ENCODE measurements around the gene ANXA6.

Gene ANXA6

GRCh38 chr5:151168602-151169344 lies 11.2 kb upstream of the ANXA6 start:
- Histone ChIP-seq H3K27me3 (ENCODE audit: control insufficient read depth in 5 of 5, insufficient read depth in 4 of 5, low read length in 5 of 5) (no peaks in the 10 kb centered on the region), H3K9me3 (ENCODE audit: control insufficient read depth in 5 of 5, low read length in 5 of 5) (no peaks in the 10 kb centered on the region), H3K27ac (ENCODE audit: low read depth, low read length) (no peak overlapping the region), H3K4me3 (ENCODE audit: low read depth in 1 of 5, low read length in 5 of 5) (no peak overlapping the region), H3K4me1 (ENCODE audit: control insufficient read depth in 5 of 5, insufficient read depth in 5 of 5, low read length in 5 of 5) (peaks cover 5 to 10% (median 7%) of the 10 kb centered on the region in 5 donors), H3K36me3 (ENCODE audit: control insufficient read depth in 5 of 5, insufficient read depth in 5 of 5, low read length in 5 of 5) (no peaks in the 10 kb centered on the region), H3K9ac (ENCODE audit: low read length in 5 of 5) (no peak overlapping the region)

GRCh38 chr5:151167022-151167421 lies 9.4 kb upstream of the ANXA6 start:
- no peak overlapping the region for H3K4me3 ChIP-seq (ENCODE audit: low read depth in 1 of 5, low read length in 5 of 5)
- peaks cover 5 to 19% (median 17%) of the 10 kb centered on the region in 5 donors for H3K4me1 ChIP-seq (ENCODE audit: control insufficient read depth in 5 of 5, insufficient read depth in 5 of 5, low read length in 5 of 5)
- no peak overlapping the region for H3K27ac ChIP-seq (ENCODE audit: low read depth, low read length)
- H3K9me3 ChIP-seq (ENCODE audit: control insufficient read depth in 5 of 5, low read length in 5 of 5), result no peaks in the 10 kb centered on the region
- no peak overlapping the region for H3K9ac ChIP-seq (ENCODE audit: low read length in 5 of 5)
- H3K27me3 ChIP-seq (ENCODE audit: control insufficient read depth in 5 of 5, insufficient read depth in 4 of 5, low read length in 5 of 5), result no peaks in the 10 kb centered on the region
- H3K36me3 ChIP-seq (ENCODE audit: control insufficient read depth in 5 of 5, insufficient read depth in 5 of 5, low read length in 5 of 5), result no peaks in the 10 kb centered on the region

GRCh38 chr5:151164687-151165392 lies 7.3 kb upstream of the ANXA6 start:
- H3K9me3 ChIP-seq (ENCODE audit: control insufficient read depth in 5 of 5, low read length in 5 of 5), result no peaks in the 10 kb centered on the region
- peak overlapping the region in 1 of 5 donors; percentile 43 for H3K9ac ChIP-seq (ENCODE audit: low read length in 5 of 5)
- H3K4me3 ChIP-seq (ENCODE audit: low read depth in 1 of 5, low read length in 5 of 5), result no peak overlapping the region
- no peaks in the 10 kb centered on the region for H3K36me3 ChIP-seq (ENCODE audit: control insufficient read depth in 5 of 5, insufficient read depth in 5 of 5, low read length in 5 of 5)
- no peak overlapping the region for H3K27ac ChIP-seq (ENCODE audit: low read depth, low read length)
- H3K4me1 ChIP-seq (ENCODE audit: control insufficient read depth in 5 of 5, insufficient read depth in 5 of 5, low read length in 5 of 5), result peaks cover 5 to 20% (median 17%) of the 10 kb centered on the region in 5 donors
- H3K27me3 ChIP-seq (ENCODE audit: control insufficient read depth in 5 of 5, insufficient read depth in 4 of 5, low read length in 5 of 5), result no peaks in the 10 kb centered on the region

- Histone ChIP-seq H3K36me3 (ENCODE audit: control insufficient read depth in 5 of 5, insufficient read depth in 5 of 5, low read length in 5 of 5) (no peaks in the 10 kb centered on the region), H3K27me3 (ENCODE audit: control insufficient read depth in 5 of 5, insufficient read depth in 4 of 5, low read length in 5 of 5) (no peaks in the 10 kb centered on the region), H3K9me3 (ENCODE audit: control insufficient read depth in 5 of 5, low read length in 5 of 5) (no peaks in the 10 kb centered on the region), H3K9ac (ENCODE audit: low read length in 5 of 5) (peak overlapping the region in 2 of 5 donors; percentile 3 to 57), H3K4me3 (ENCODE audit: low read depth in 1 of 5, low read length in 5 of 5) (no peak overlapping the region), H3K4me1 (ENCODE audit: control insufficient read depth in 5 of 5, insufficient read depth in 5 of 5, low read length in 5 of 5) (peaks cover 5 to 29% (median 25%) of the 10 kb centered on the region in 5 donors), H3K27ac (ENCODE audit: low read depth, low read length) (peak overlapping the region; percentile 41)
These were observed 5.2 kb upstream of the ANXA6 start for GRCh38 chr5:151162776-151163175.

GRCh38 chr5:151159649-151160373 lies 2.2 kb upstream of the ANXA6 start:
- no peaks in the 10 kb centered on the region for H3K27me3 ChIP-seq (ENCODE audit: control insufficient read depth in 5 of 5, insufficient read depth in 4 of 5, low read length in 5 of 5)
- no peak overlapping the region for H3K4me3 ChIP-seq (ENCODE audit: low read depth in 1 of 5, low read length in 5 of 5)
- H3K27ac ChIP-seq (ENCODE audit: low read depth, low read length), result no peak overlapping the region
- H3K4me1 ChIP-seq (ENCODE audit: control insufficient read depth in 5 of 5, insufficient read depth in 5 of 5, low read length in 5 of 5), result peaks cover 10 to 56% (median 51%) of the 10 kb centered on the region in 5 donors
- no peaks in the 10 kb centered on the region for H3K9me3 ChIP-seq (ENCODE audit: control insufficient read depth in 5 of 5, low read length in 5 of 5)
- H3K36me3 ChIP-seq (ENCODE audit: control insufficient read depth in 5 of 5, insufficient read depth in 5 of 5, low read length in 5 of 5), result no peaks in the 10 kb centered on the region
- no peak overlapping the region for H3K9ac ChIP-seq (ENCODE audit: low read length in 5 of 5)

- Histone ChIP-seq H3K4me1 (ENCODE audit: control insufficient read depth in 5 of 5, insufficient read depth in 5 of 5, low read length in 5 of 5) (peaks cover 6 to 64% (median 61%) of the 10 kb centered on the region in 5 donors), H3K4me3 (ENCODE audit: low read depth in 1 of 5, low read length in 5 of 5) (peak overlapping the region; percentile 82 to 96 (median 91)), H3K36me3 (ENCODE audit: control insufficient read depth in 5 of 5, insufficient read depth in 5 of 5, low read length in 5 of 5) (peaks cover 0 to 3% (median 0%) of the 10 kb centered on the region in 5 donors), H3K27ac (ENCODE audit: low read depth, low read length) (peak overlapping the region; percentile 99), H3K27me3 (ENCODE audit: control insufficient read depth in 5 of 5, insufficient read depth in 4 of 5, low read length in 5 of 5) (no peaks in the 10 kb centered on the region), H3K9me3 (ENCODE audit: control insufficient read depth in 5 of 5, low read length in 5 of 5) (no peaks in the 10 kb centered on the region), H3K9ac (ENCODE audit: low read length in 5 of 5) (peak overlapping the region; percentile 82 to 91 (median 88))
These were observed 695 bp upstream of the ANXA6 start for GRCh38 chr5:151158287-151158661.

GRCh38 chr5:151156507-151157420 lies 815 bp downstream of the ANXA6 start:
- H3K36me3 ChIP-seq (ENCODE audit: control insufficient read depth in 5 of 5, insufficient read depth in 5 of 5, low read length in 5 of 5), result peaks cover 0 to 3% (median 0%) of the 10 kb centered on the region in 5 donors
- H3K9me3 ChIP-seq (ENCODE audit: control insufficient read depth in 5 of 5, low read length in 5 of 5), result no peaks in the 10 kb centered on the region
- H3K27me3 ChIP-seq (ENCODE audit: control insufficient read depth in 5 of 5, insufficient read depth in 4 of 5, low read length in 5 of 5), result no peaks in the 10 kb centered on the region
- peak overlapping the region; percentile 99 for H3K27ac ChIP-seq (ENCODE audit: low read depth, low read length)
- peaks cover 14 to 65% (median 63%) of the 10 kb centered on the region in 5 donors for H3K4me1 ChIP-seq (ENCODE audit: control insufficient read depth in 5 of 5, insufficient read depth in 5 of 5, low read length in 5 of 5)
- H3K4me3 ChIP-seq (ENCODE audit: low read depth in 1 of 5, low read length in 5 of 5), result peak overlapping the region; percentile 89 to 96 (median 92)
- peak overlapping the region; percentile 81 to 91 (median 87) for H3K9ac ChIP-seq (ENCODE audit: low read length in 5 of 5)

- H3K4me1 ChIP-seq (ENCODE audit: control insufficient read depth in 5 of 5, insufficient read depth in 5 of 5, low read length in 5 of 5), result peaks cover 18 to 73% (median 72%) of the 10 kb centered on the region in 5 donors
- peak overlapping the region; percentile 81 to 91 (median 87) for H3K9ac ChIP-seq (ENCODE audit: low read length in 5 of 5)
- H3K27ac ChIP-seq (ENCODE audit: low read depth, low read length), result peak overlapping the region; percentile 99
- peak overlapping the region; percentile 89 to 96 (median 92) for H3K4me3 ChIP-seq (ENCODE audit: low read depth in 1 of 5, low read length in 5 of 5)
- no peaks in the 10 kb centered on the region for H3K9me3 ChIP-seq (ENCODE audit: control insufficient read depth in 5 of 5, low read length in 5 of 5)
- no peaks in the 10 kb centered on the region for H3K27me3 ChIP-seq (ENCODE audit: control insufficient read depth in 5 of 5, insufficient read depth in 4 of 5, low read length in 5 of 5)
- H3K36me3 ChIP-seq (ENCODE audit: control insufficient read depth in 5 of 5, insufficient read depth in 5 of 5, low read length in 5 of 5), result peaks cover 0 to 3% (median 0%) of the 10 kb centered on the region in 5 donors
These were observed 1.6 kb downstream of the ANXA6 start for GRCh38 chr5:151155775-151156506.
